MCF 10A (cell line): Measurements from ENCODE around the gene GOLIM4. TPM values are rescaled to one million over a fixed set of nuclear protein-coding genes. Genes with fewer than 3 reads are reported as not detected.

Experiments used
- BruUV-seq: library from RNA; stranded (reverse); fragments of 400-500 nt; replicated peaks from 2 replicates; lab custom pipeline; 2021; lab: Mats Ljungman, UMichigan
- CTCF ChIA-PET: fragments of 300-600 bp; sonication (Branson Sonifier 250); formaldehyde crosslinking; extraction: SDS; loops from one replicate; lab custom pipeline; 2021; ENCODE audit warnings: antibody characterized with exemption, inconsistent platforms; lab: Yijun Ruan, JAX
- POLR2A ChIA-PET: fragments of 300-600, 350-650 bp; sonication (Branson Sonifier 250); formaldehyde crosslinking; extraction: SDS; loops from one replicate; lab custom pipeline; 2020; ENCODE audit warnings: antibody characterized with exemption, inconsistent platforms; lab: Yijun Ruan, JAX
- DNase-seq: peaks from one replicate; pipeline ENCODE4 v3.0.0-alpha.2; 2018; ENCODE audit not compliant: unreplicated experiment
- H3K27ac Mint-ChIP-seq: one replicate; pipeline ENCODE4 v1.8.0; 2022; ENCODE audit warnings: mild to moderate bottlenecking, low read depth, mixed read lengths; ENCODE audit not compliant: unreplicated experiment
- H3K27me3 Mint-ChIP-seq: one replicate; pipeline ENCODE4 v1.8.0; 2022; ENCODE audit warnings: mixed read lengths; ENCODE audit not compliant: insufficient read depth, unreplicated experiment
- H3K36me3 Mint-ChIP-seq: one replicate; pipeline ENCODE4 v1.8.0; 2022; ENCODE audit warnings: mild to moderate bottlenecking, moderate library complexity, mixed read lengths; ENCODE audit not compliant: insufficient read depth, unreplicated experiment
- H3K4me1 Mint-ChIP-seq: one replicate; pipeline ENCODE4 v1.8.0; 2022; ENCODE audit warnings: mixed read lengths; ENCODE audit not compliant: insufficient read depth, unreplicated experiment
- H3K4me3 Mint-ChIP-seq: one replicate; pipeline ENCODE4 v1.8.0; 2022; ENCODE audit warnings: mild to moderate bottlenecking, moderate library complexity, mixed read lengths; ENCODE audit not compliant: unreplicated experiment
- H3K9me3 Mint-ChIP-seq: one replicate; pipeline ENCODE4 v1.8.0; 2022; ENCODE audit warnings: mixed read lengths; ENCODE audit not compliant: unreplicated experiment
- intact Hi-C: fragments of 100-400 bp; cut with micrococcal nuclease; formaldehyde crosslinking; loops from 2 replicates; pipeline ENCODE4 v1.14.1; 2022
- total RNA-seq: library from RNA; stranded (reverse); gene quantifications from 2 replicates; pipeline ENCODE4 v1.2.3, GENCODE V29; 2022
- TF ChIP-seq, protein P1 (sequence below): fragments of 200-600 bp; IDR thresholded peaks from one replicate; pipeline ENCODE4 v1.8.0; 2022; ENCODE audit warnings: antibody characterized with exemption, mild to moderate bottlenecking; ENCODE audit not compliant: unreplicated experiment

Gene GOLIM4
- total RNA-seq, 1 experiment from 2014 or later, result 25.8 TPM

DNA sequence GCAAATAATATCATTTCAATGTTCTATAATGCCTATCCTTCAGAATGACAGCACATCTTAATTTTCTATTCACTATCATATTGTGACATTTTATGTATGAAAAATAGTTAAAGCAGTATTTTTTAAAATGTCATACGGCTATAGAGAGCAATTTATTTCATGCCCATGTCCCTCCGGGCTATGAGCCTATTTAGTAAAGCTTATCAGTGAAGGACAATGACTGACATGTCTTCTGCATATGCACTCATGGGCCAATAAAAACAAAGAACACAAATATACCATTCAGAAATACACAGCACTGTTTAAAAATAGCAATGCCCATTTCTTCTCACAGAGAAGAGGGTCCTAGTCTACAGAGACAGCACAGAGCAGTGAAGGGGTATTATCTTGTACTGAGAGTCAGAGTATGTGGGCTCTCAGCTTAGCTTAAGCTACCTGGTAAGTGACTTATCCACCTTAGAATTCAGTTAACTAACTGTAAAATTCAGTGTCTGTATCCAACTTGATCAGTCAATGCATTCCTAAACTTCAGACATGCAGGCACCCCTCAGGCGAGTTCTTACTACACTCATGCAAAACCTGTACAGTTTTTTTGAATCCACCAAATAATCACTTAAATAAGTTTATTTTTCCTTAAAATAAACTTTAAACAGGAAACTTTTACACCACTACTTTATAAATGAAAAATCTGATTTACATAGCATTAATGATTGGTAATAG, 9.0 kb downstream of the GOLIM4 start:
- Mint-ChIP-seq H3K9me3 (no peaks in the 10 kb centered on the region), H3K27ac (no peak overlapping the region), H3K27me3 (no peaks in the 10 kb centered on the region), H3K4me3 (no peak overlapping the region), H3K4me1 (peaks cover 20% of the 10 kb centered on the region), H3K36me3 (no peaks in the 10 kb centered on the region)
- DNase-seq, result no peak
- ChIA-PET CTCF (interaction anchor here (0.8 to 3.0 kb wide), 6 partner anchors 8 to 761 kb away, joined by 3 to 18 read pairs (median 6); no protein-coding TSS in a partner anchor), POLR2A (interaction anchor here (0.7 to 0.9 kb wide), 4 partner anchors 8 to 13 kb away, joined by 3 read pairs; no protein-coding TSS in a partner anchor)
- no TSS peak for BruUV-seq
- TF ChIP-seq, protein P1, sequence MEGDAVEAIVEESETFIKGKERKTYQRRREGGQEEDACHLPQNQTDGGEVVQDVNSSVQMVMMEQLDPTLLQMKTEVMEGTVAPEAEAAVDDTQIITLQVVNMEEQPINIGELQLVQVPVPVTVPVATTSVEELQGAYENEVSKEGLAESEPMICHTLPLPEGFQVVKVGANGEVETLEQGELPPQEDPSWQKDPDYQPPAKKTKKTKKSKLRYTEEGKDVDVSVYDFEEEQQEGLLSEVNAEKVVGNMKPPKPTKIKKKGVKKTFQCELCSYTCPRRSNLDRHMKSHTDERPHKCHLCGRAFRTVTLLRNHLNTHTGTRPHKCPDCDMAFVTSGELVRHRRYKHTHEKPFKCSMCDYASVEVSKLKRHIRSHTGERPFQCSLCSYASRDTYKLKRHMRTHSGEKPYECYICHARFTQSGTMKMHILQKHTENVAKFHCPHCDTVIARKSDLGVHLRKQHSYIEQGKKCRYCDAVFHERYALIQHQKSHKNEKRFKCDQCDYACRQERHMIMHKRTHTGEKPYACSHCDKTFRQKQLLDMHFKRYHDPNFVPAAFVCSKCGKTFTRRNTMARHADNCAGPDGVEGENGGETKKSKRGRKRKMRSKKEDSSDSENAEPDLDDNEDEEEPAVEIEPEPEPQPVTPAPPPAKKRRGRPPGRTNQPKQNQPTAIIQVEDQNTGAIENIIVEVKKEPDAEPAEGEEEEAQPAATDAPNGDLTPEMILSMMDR, result no peak
- intact Hi-C loops, result no loop called here

DNA sequence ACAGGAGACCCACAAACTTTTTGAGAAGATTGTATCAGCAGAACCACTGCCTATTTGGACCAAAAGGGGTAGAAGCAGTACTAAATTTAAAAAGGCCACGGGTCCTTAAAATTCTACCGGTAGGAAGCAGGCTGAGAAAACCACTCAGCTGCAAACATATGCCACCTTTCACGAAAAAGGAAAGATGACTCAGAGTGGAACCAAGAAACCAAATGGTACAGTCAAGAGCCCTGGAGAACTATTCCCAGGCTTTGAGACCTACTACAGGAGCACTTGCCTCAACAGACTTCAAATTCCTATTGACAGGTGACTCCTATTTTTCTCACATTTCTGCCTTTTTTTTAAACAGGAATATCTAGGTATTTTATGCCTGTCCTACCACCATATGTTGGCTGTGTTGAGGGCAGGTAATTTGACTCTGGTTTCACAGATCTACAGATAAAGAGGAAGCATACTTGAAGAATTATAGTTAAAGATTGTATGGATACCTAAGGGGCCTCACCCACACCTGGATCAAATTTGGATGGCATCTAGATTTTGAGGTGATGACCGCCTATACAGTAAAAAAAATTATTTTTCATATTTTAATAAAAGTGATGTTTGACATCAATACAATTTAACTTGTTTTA, 10.1 kb downstream of the GOLIM4 start:
- H3K4me1 Mint-ChIP-seq, result peaks cover 15% of the 10 kb centered on the region

DNA sequence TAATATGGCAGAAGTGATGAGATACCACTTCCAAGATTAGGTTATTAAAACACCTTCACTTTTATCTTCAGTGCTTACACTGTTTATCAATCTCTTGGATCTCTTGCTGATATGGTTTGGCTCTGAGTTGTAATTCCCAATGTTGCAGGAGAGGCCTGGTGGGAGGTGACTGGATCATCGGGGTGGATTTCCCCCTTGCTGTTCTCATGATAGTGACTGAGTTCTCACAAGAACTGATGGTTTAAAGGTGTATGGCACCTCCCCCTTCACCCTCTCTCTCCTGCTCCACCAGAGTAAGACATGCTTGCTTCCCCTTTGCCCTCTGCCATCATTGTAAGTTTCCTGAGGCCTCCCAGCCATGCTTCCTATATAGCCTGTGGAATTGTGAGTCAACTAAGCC, 11.8 kb downstream of the GOLIM4 start:
- BruUV-seq, result no TSS peak
- ChIA-PET POLR2A (interaction anchor here (1.1 kb wide), 1 partner anchor 11 kb away, joined by 6 read pairs; no protein-coding TSS in a partner anchor), CTCF (interaction anchor here (0.8 to 1.6 kb wide), 3 partner anchors 10 to 12 kb away, joined by 4 to 5 read pairs (median 4); partner anchors contain the start of gene GOLIM4)
- intact Hi-C loops, result no loop called here
- DNase-seq, result no peak
- TF ChIP-seq, protein P1, result no peak
- H3K36me3 Mint-ChIP-seq, result no peaks in the 10 kb centered on the region
- H3K4me3 Mint-ChIP-seq, result no peak overlapping the region
- H3K4me1 Mint-ChIP-seq, result peaks cover 16% of the 10 kb centered on the region
- no peaks in the 10 kb centered on the region for H3K9me3 Mint-ChIP-seq
- no peak overlapping the region for H3K27ac Mint-ChIP-seq
- H3K27me3 Mint-ChIP-seq, result no peaks in the 10 kb centered on the region

More for the DNA sequence above, 10.1 kb downstream of the GOLIM4 start:
- TF ChIP-seq, protein P1, result no peak
- Mint-ChIP-seq H3K4me3 (no peak overlapping the region), H3K27me3 (no peaks in the 10 kb centered on the region), H3K36me3 (no peaks in the 10 kb centered on the region), H3K9me3 (no peaks in the 10 kb centered on the region), H3K27ac (no peak overlapping the region)
- no TSS peak for BruUV-seq
- DNase-seq, result no peak
- intact Hi-C loops, result no loop called here
- ChIA-PET POLR2A (interaction anchor here (0.8 to 0.9 kb wide), 2 partner anchors 9 to 12 kb away, joined by 3 read pairs; no protein-coding TSS in a partner anchor), CTCF (interaction anchor here (1.6 to 3.0 kb wide), 2 partner anchors 9 to 80 kb away, joined by 5 to 18 read pairs; no protein-coding TSS in a partner anchor)

DNA sequence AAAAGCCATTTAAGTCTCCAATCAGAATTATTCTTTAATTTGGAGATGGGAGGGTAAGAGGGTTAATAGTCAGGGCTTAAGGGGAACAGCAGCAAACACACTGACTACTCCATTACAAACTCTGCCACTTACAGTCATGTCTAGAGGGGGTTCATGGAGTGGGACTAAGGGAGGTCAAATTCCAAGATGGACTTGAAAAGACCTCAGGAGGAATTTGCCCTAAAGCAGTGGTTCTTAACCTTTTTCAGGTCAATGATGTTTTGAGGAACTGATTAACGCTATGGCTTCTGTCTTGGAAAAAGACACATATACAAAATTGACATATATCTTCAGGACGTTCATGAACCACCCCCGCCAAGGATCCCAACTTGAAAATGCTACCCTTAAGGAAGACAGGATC, 13.9 kb downstream of the GOLIM4 start:
- Mint-ChIP-seq H3K4me3 (no peak overlapping the region), H3K4me1 (peaks cover 10% of the 10 kb centered on the region), H3K9me3 (no peaks in the 10 kb centered on the region), H3K27me3 (no peaks in the 10 kb centered on the region), H3K27ac (no peak overlapping the region), H3K36me3 (peaks cover 5% of the 10 kb centered on the region)
- no TSS peak for BruUV-seq
- DNase-seq, result no peak
- intact Hi-C loops, result no loop called here
- POLR2A ChIA-PET, result interaction anchor here (0.8 to 5.0 kb wide), 2 partner anchors 13 to 14 kb away, joined by 3 to 39 read pairs; partner anchors contain the start of gene GOLIM4
- CTCF ChIA-PET, result interaction anchor here (1.1 to 1.2 kb wide), 2 partner anchors 33 to 37 kb away, joined by 3 to 6 read pairs; no protein-coding TSS in a partner anchor
- TF ChIP-seq, protein P1, result no peak
